ENCODE results near the gene PPIE. TPM values are rescaled to one million over a fixed set of nuclear protein-coding genes. Genes with fewer than 3 reads are reported as not detected.

Gene PPIE
- total RNA-seq, 1 experiment from 2014 or later, result 36.3 TPM

- H3T11ph ChIP-seq (ENCODE audit: low read length), result no peak overlapping the region
- no CpG with 5 or more reads among the region's 7 CpGs for WGBS (ENCODE audit: extremely low coverage, insufficient read length, low lambda C conversion rate)
- H2BK20ac ChIP-seq (ENCODE audit: low read depth, low read length, poor library complexity, severe bottlenecking), result no peak overlapping the region
- H3K23me2 ChIP-seq (ENCODE audit: insufficient read length, low read depth, low read length, poor library complexity, severe bottlenecking), result no peaks in the 10 kb centered on the region
- H3K4me2 ChIP-seq (ENCODE audit: insufficient read depth, insufficient read length, low read length), result no peak overlapping the region
- no peaks in the 10 kb centered on the region for H3K79me1 ChIP-seq (ENCODE audit: insufficient read depth, low read depth, low read length, poor library complexity, severe bottlenecking)
- no peak for DNase-seq
- H3K23ac ChIP-seq (ENCODE audit: insufficient read length, low read depth, low read length), result no peak overlapping the region
- no peak overlapping the region for H2BK120ac ChIP-seq (ENCODE audit: low read depth, low read length, poor library complexity, severe bottlenecking)
- H4K20me1 ChIP-seq (ENCODE audit: control insufficient read depth, insufficient read depth, insufficient read length), result no peaks in the 10 kb centered on the region
- no peaks in the 10 kb centered on the region for H3K79me2 ChIP-seq (ENCODE audit: insufficient read depth, low read length)
- H3K56ac ChIP-seq (ENCODE audit: insufficient read length, low read depth, low read length), result no peak overlapping the region
- no peaks in the 10 kb centered on the region for H3K9me3 Mint-ChIP-seq
- H3K4me3 Mint-ChIP-seq, result no peak overlapping the region
- no peak overlapping the region for H3K18ac ChIP-seq (ENCODE audit: insufficient read length, low read depth, low read length)
- H3K9ac ChIP-seq (ENCODE audit: extremely low read depth, insufficient read length, low read length), result no peak overlapping the region
- no peaks in the 10 kb centered on the region for H3K4me1 ChIP-seq (ENCODE audit: insufficient read depth, low read length)
- H3K36me3 Mint-ChIP-seq (ENCODE audit: insufficient read depth in 1 of 3, low read depth in 3 of 3), result no peaks in the 10 kb centered on the region
- no peak overlapping the region for H4K5ac ChIP-seq (ENCODE audit: insufficient read length, low read depth, low read length)
- H3K27me3 ChIP-seq (ENCODE audit: insufficient read depth, low read length), result no peaks in the 10 kb centered on the region; the same call in 1 of the 2 replicates
- no peak overlapping the region for H3K27ac Mint-ChIP-seq
- no peak overlapping the region for H2AK5ac ChIP-seq (ENCODE audit: insufficient read length, low read length)
- H2BK5ac ChIP-seq (ENCODE audit: insufficient read length, low read length), result no peak overlapping the region
- H2BK12ac ChIP-seq (ENCODE audit: insufficient read length, low read depth, low read length), result no peak overlapping the region
- H3K27ac ChIP-seq (ENCODE audit: insufficient read length, low read depth, low read length), result no peak overlapping the region
- no peak overlapping the region for H4K8ac ChIP-seq (replicated peaks; ENCODE audit: insufficient read length, low read depth, low read length)
- H3K27me3 Mint-ChIP-seq (ENCODE audit: low read depth), result peaks cover 68% of the 10 kb centered on the region
- no peak overlapping the region for H2BK15ac ChIP-seq (ENCODE audit: low read depth, low read length)
- no peak overlapping the region for H3K14ac ChIP-seq (ENCODE audit: insufficient read depth, low read length)
- no peak overlapping the region for H4K91ac ChIP-seq (ENCODE audit: insufficient read length, low read depth, low read length)
- TF ChIP-seq CTCF (conservative IDR thresholded peaks at IDR 0.05), result no peak
- no peak overlapping the region for H2AFZ ChIP-seq (ENCODE audit: low read length)
- H3K4me1 Mint-ChIP-seq, result peaks cover 0 to 4% of the 10 kb centered on the region in 2 experiments; a peak in 2 of 4 replicates
- H3K4ac ChIP-seq (ENCODE audit: low read depth, low read length), result no peak overlapping the region
- H3K9me3 ChIP-seq (ENCODE audit: control insufficient read depth, low read depth, low read length), result no peaks in the 10 kb centered on the region
Observed at GRCh38 chr1:39779137-39779536, 40.5 kb downstream of the PPIE start.
